ENCODE data around the gene ZNF628. TPM values are rescaled to one million over a fixed set of nuclear protein-coding genes. Genes with fewer than 3 reads are reported as not detected.

ZNF628 gene
- total and polyA plus RNA-seq, 2 of the 8 experiments (the other 6 are each of a cell fraction or from before 2014, with no cell fraction given) = 1.7 to 10.8 TPM

GRCh38 chr19:55443824-55444480, 32.5 kb upstream of the ZNF628 start:
- H3K4me2 ChIP-seq (ENCODE audit: insufficient read depth in 1 of 2, low read depth in 2 of 2, low read length in 2 of 2) = peak overlapping the region; percentile 82 to 92
- H3K23ac ChIP-seq (ENCODE audit: insufficient read length) = no peak overlapping the region
- peaks cover 3 to 21% of the 10 kb centered on the region in 2 experiments for H4K20me1 ChIP-seq (replicated peaks in 1 of 2; ENCODE audit: control insufficient read depth in 1 of 2, insufficient read depth in 2 of 2, low read length in 2 of 2)
- H3K9ac ChIP-seq (replicated peaks in 1 of 4; ENCODE audit: extremely low read depth in 1 of 4, low read depth in 3 of 4, low read length in 3 of 4) = no peak overlapping the region
- H3K4ac ChIP-seq (replicated peaks; ENCODE audit: insufficient read length, low read depth, low read length) = no peak overlapping the region
- TF ChIP-seq CBX5 (IDR thresholded peaks at IDR 0.05; ENCODE audit: low read depth, low read length) (no peak), NRF1 (IDR thresholded peaks at IDR 0.05; ENCODE audit: low read depth, low read length) (no peak), RNF2 (IDR thresholded peaks at IDR 0.05; ENCODE audit: borderline replicate concordance, low read depth, low read length, missing control alignments, poor library complexity, severe bottlenecking) (no peak), TEAD4 (IDR thresholded peaks at IDR 0.05; ENCODE audit: low read depth, low read length) (no peak), YY1 (IDR thresholded peaks at IDR 0.05; ENCODE audit: low read depth, low read length) (no peak)
- TF ChIP-seq, protein P1, sequence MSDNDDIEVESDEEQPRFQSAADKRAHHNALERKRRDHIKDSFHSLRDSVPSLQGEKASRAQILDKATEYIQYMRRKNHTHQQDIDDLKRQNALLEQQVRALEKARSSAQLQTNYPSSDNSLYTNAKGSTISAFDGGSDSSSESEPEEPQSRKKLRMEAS (IDR thresholded peaks at IDR 0.05) = no peak
- no peak overlapping the region for H3K18ac ChIP-seq (ENCODE audit: extremely low read depth, low read length)
- no peak overlapping the region for H3K56ac ChIP-seq (replicated peaks; ENCODE audit: insufficient read length, low read depth, low read length)
- peaks cover 6 to 17% (median 9%) of the 10 kb centered on the region in 4 experiments; a peak in 6 of 7 replicates for H3K4me1 ChIP-seq (replicated peaks in 1 of 4; ENCODE audit: control insufficient read depth in 3 of 4, insufficient read depth in 4 of 4, low read length in 3 of 4)
- H3K79me2 ChIP-seq (ENCODE audit: control insufficient read depth in 1 of 2, insufficient read depth in 2 of 2, low read length in 2 of 2) = no peaks in the 10 kb centered on the region
- H3K27ac ChIP-seq (ENCODE audit: low read depth, low read length) = no peak overlapping the region
- H2AFZ ChIP-seq (ENCODE audit: low read length) = no peak overlapping the region
- FAIRE-seq (no peak), DNase-seq (ENCODE audit: low read depth in 1 of 2, low spot score in 2 of 2) (no peak)
- ChIA-PET POLR2A (ENCODE audit: partially characterized antibody) (interaction anchor here (0.6 to 4.4 kb wide), 8 partner anchors 9 to 184 kb away, joined by 3 to 21 read pairs (median 3); partner anchors contain the start of genes UBE2S and ZNF628), CTCF (ENCODE audit: partially characterized antibody) (interaction anchor here (0.6 to 2.5 kb wide), 7 partner anchors 10 to 1305 kb away, joined by 3 to 13 read pairs (median 3); no protein-coding TSS in a partner anchor)
- no peak overlapping the region for H3K14ac ChIP-seq (ENCODE audit: insufficient read length)
- peaks cover 47 to 96% (median 87%) of the 10 kb centered on the region in 4 experiments for H3K27me3 ChIP-seq (replicated peaks in 1 of 4; ENCODE audit: control insufficient read depth in 3 of 4, extremely low read depth in 1 of 4, insufficient read depth in 3 of 4, low read length in 3 of 4)
- peaks cover 26% of the 10 kb centered on the region; the same call in 1 of the 2 replicates for H3K23me2 ChIP-seq (ENCODE audit: low read depth, low read length)
- no peak overlapping the region for H2BK120ac ChIP-seq (replicated peaks; ENCODE audit: low read depth, low read length)
- no peak overlapping the region for H4K5ac ChIP-seq (ENCODE audit: insufficient read length, low read depth, low read length)
- H2AK5ac ChIP-seq (ENCODE audit: low read depth, low read length) = no peak overlapping the region
- no peak overlapping the region for H2BK5ac ChIP-seq (ENCODE audit: low read depth, low read length)
- 48% methylated on average over 16 of the region's 18 CpGs; no CpG with 5 or more reads in 1 of the 2 experiments for WGBS, 2 experiments (ENCODE audit: extremely low coverage in 1 of 2, insufficient coverage in 1 of 2, insufficient read length in 1 of 2, insufficient replicate concordance in 2 of 2, low coverage in 1 of 2, low lambda C conversion rate in 2 of 2, missing lambda C conversion rate in 1 of 2)
- H4K91ac ChIP-seq (replicated peaks; ENCODE audit: insufficient read length, low read length) = no peak overlapping the region
- H2BK12ac ChIP-seq (ENCODE audit: low read depth, low read length) = no peak overlapping the region
- H3K36me3 ChIP-seq (ENCODE audit: control insufficient read depth in 2 of 4, insufficient read depth in 4 of 4, low read length in 3 of 4) = no peaks in the 10 kb centered on the region
- H2BK20ac ChIP-seq (ENCODE audit: low read length) = no peak overlapping the region
- no peaks in the 10 kb centered on the region for H3K79me1 ChIP-seq (ENCODE audit: low read depth, low read length)
- no peaks in the 10 kb centered on the region for H3K9me3 ChIP-seq (ENCODE audit: insufficient read depth in 2 of 2, low read depth in 1 of 2, low read length in 1 of 2)
- H4K8ac ChIP-seq (ENCODE audit: extremely low read depth, insufficient read depth, low read length) = no peak overlapping the region
- H2BK15ac ChIP-seq (ENCODE audit: low read length) = no peak overlapping the region
- H3K4me3 ChIP-seq (ENCODE audit: extremely low read depth in 1 of 4, insufficient read depth in 2 of 4, low read depth in 3 of 4, low read length in 4 of 4) = peak overlapping the region in 1 of 4 experiments; percentile 62; a peak in 2 of 8 replicates
